HCT116 (cell line): Measurements from ENCODE around the gene PGS1. TPM values are rescaled to one million over a fixed set of nuclear protein-coding genes. Genes with fewer than 3 reads are reported as not detected.

Experiments
- ATAC-seq: fragments of 200-7000 bp; cut with Tn5 transposase; 2 replicates; pipeline ENCODE4 v1.9.1; 2020; ENCODE audit warnings: mild to moderate bottlenecking, moderate library complexity
- BruUV-seq: library from RNA; stranded (reverse); fragments of 400-500 nt; replicated peaks from 2 replicates; lab custom pipeline; 2021; lab: Mats Ljungman, UMichigan
- CTCF ChIA-PET: fragments of 300-600 bp; sonication (Branson Sonifier 250); formaldehyde crosslinking; loops from one replicate; lab custom pipeline; 2021; ENCODE audit warnings: antibody characterized with exemption; lab: Charles Lee
- POLR2A ChIA-PET: fragments of 300-600, 350-600 bp; sonication (Branson Sonifier 250); formaldehyde crosslinking; loops from one replicate; lab custom pipeline; 2021; ENCODE audit warnings: antibody characterized with exemption; lab: Charles Lee
- RAD21 ChIA-PET, 2 experiments: fragments of 300-600 bp; sonication (Branson Sonifier 250); formaldehyde crosslinking; loops; one replicate each; lab custom pipeline; 2023; ENCODE audit warnings: low total read pairs in 2 of 2; ENCODE audit not compliant: uncharacterized antibody in 2 of 2, unreplicated experiment in 2 of 2, low non-redundant PET in 1 of 2; lab: Charles Lee
- DNase-seq: peaks from one replicate; pipeline ENCODE4 v3.0.0-alpha.2; 2010; ENCODE audit warnings: low read depth, low spot score
- H2AFZ ChIP-seq: fragments of 200-600 bp; shearing (Covaris generic), sonication (generic); 2 replicates; pipeline ENCODE4 v1.6.1; 2017; ENCODE audit warnings: low read depth, mixed run types, mixed read lengths, antibody characterized with exemption, low read length; ENCODE audit not compliant: poor library complexity, severe bottlenecking
- H3K27ac ChIP-seq: 2 replicates; pipeline ENCODE4 v1.5.1; 2012; ENCODE audit warnings: low read depth, low read length
- H3K27me3 ChIP-seq: fragments of 200-600 bp; sonication (generic); 2 replicates; pipeline ENCODE4 v1.6.1; 2016; ENCODE audit warnings: mixed run types, low read length, mixed read lengths; ENCODE audit not compliant: insufficient read depth
- H3K36me3 ChIP-seq, 2 experiments: fragments of 200-500 bp in 1 of 2; fragments of 200-600 bp in 1 of 2; sonication (Bioruptor generic) in 1 of 2; sonication (generic) in 1 of 2; 2 replicates each; pipeline versions ENCODE4 v1.5.1 to v1.6.1; 2014 to 2016; ENCODE audit warnings: low read length in 2 of 2, inconsistent platforms in 1 of 2, mixed read lengths in 1 of 2, mixed run types in 1 of 2; ENCODE audit not compliant: insufficient read depth in 2 of 2, control insufficient read depth in 1 of 2
- H3K4me1 ChIP-seq, 2 experiments: fragments of 200-600 bp in 1 of 2; sonication (generic) in 1 of 2; 2 replicates each; pipeline versions ENCODE4 v1.5.1 to v1.6.1; 2012 to 2017; ENCODE audit warnings: low read length in 2 of 2, inconsistent platforms in 1 of 2, mild to moderate bottlenecking in 1 of 2, mixed read lengths in 1 of 2, mixed run types in 1 of 2, moderate library complexity in 1 of 2; ENCODE audit not compliant: insufficient read depth in 2 of 2, control insufficient read depth in 1 of 2
- H3K4me2 ChIP-seq: fragments of 200-600 bp; sonication (generic); 2 replicates; pipeline ENCODE4 v1.6.1; 2017; ENCODE audit warnings: mixed run types, low read length, mixed read lengths
- H3K4me3 ChIP-seq, 2 experiments: fragments of 200-600 bp in 1 of 2; sonication (generic) in 1 of 2; replicated peaks in 1 of 2; 2 replicates each; pipeline ENCODE4 v1.5.1; 2011 to 2016; ENCODE audit warnings: low read length in 2 of 2, control low read depth in 1 of 2, low read depth in 1 of 2, mild to moderate bottlenecking in 1 of 2, mixed read lengths in 1 of 2, mixed run types in 1 of 2
- H3K79me2 ChIP-seq: fragments of 200-600 bp; sonication (generic); 2 replicates; pipeline ENCODE4 v1.6.1; 2017; ENCODE audit warnings: mild to moderate bottlenecking, mixed run types, low read length, moderate library complexity, mixed read lengths; ENCODE audit not compliant: insufficient read depth
- H3K9ac ChIP-seq: fragments of 200-600 bp; sonication (generic); 2 replicates; pipeline ENCODE4 v1.6.1; 2016; ENCODE audit warnings: low read length, mixed read lengths
- H3K9me2 ChIP-seq: fragments of 200-600 bp; sonication (generic), shearing (Covaris generic); 2 replicates; pipeline ENCODE4 v1.6.1; 2017; ENCODE audit warnings: mixed run types, mild to moderate bottlenecking, moderate library complexity; ENCODE audit not compliant: insufficient read depth
- H3K9me3 ChIP-seq, 2 experiments: fragments of 200-500 bp in 1 of 2; fragments of 200-600 bp in 1 of 2; sonication (Bioruptor generic) in 1 of 2; sonication (generic) in 1 of 2; 2 replicates each; pipeline ENCODE4 v1.6.1; 2014 to 2017; ENCODE audit warnings: low read length in 2 of 2, mixed read lengths in 2 of 2, inconsistent platforms in 1 of 2, low read depth in 1 of 2, mild to moderate bottlenecking in 1 of 2, mixed run types in 1 of 2, moderate library complexity in 1 of 2; ENCODE audit not compliant: control insufficient read depth in 1 of 2, insufficient read depth in 1 of 2
- H4K20me1 ChIP-seq: fragments of 200-600 bp; sonication (generic), shearing (Covaris generic); 2 replicates; pipeline ENCODE4 v1.6.1; 2017; ENCODE audit warnings: mixed run types, mild to moderate bottlenecking, moderate library complexity; ENCODE audit not compliant: insufficient read depth
- ATF3 ChIP-seq: IDR thresholded peaks from 2 replicates; pipeline ENCODE4 v1.6.1; 2012
- CBX3 ChIP-seq: IDR thresholded peaks from 2 replicates; pipeline ENCODE4 v1.6.1; 2012; ENCODE audit warnings: low read depth
- CTCF ChIP-seq, 3 experiments: fragments of 200-600 bp in 1 of 3; sonication (generic) in 1 of 3; IDR thresholded peaks in 2 of 3; conservative IDR thresholded peaks in 1 of 3; 2 replicates each; pipeline ENCODE4 v1.5.1; 2012 to 2017; ENCODE audit warnings: low read depth in 2 of 3, low read length in 2 of 3, antibody characterized with exemption in 1 of 3, borderline replicate concordance in 1 of 3, control low read depth in 1 of 3, mild to moderate bottlenecking in 1 of 3, mixed read lengths in 1 of 3, mixed run types in 1 of 3, moderate library complexity in 1 of 3; ENCODE audit not compliant: insufficient read depth in 1 of 3
- ELF1 ChIP-seq: IDR thresholded peaks from 2 replicates; pipeline ENCODE4 v1.6.1; 2012; ENCODE audit warnings: low read depth, borderline replicate concordance
- EZH2phosphoT487 ChIP-seq: fragments of 200-600 bp; IDR thresholded peaks from 2 replicates; pipeline ENCODE4 v1.6.1; 2018; ENCODE audit warnings: antibody characterized with exemption, borderline replicate concordance
- MAX ChIP-seq: IDR thresholded peaks from 2 replicates; pipeline ENCODE4 v1.6.1; 2012
- POLR2A ChIP-seq: IDR thresholded peaks from 2 replicates; pipeline ENCODE4 v1.7.0; 2011; ENCODE audit warnings: borderline replicate concordance; ENCODE audit not compliant: insufficient read depth, insufficient read length; ENCODE audit errors: extremely low read depth
- POLR2AphosphoS5 ChIP-seq: IDR thresholded peaks from 2 replicates; pipeline ENCODE4 v1.6.1; 2011; ENCODE audit warnings: mild to moderate bottlenecking, low read depth, low read length, moderate library complexity
- REST ChIP-seq: IDR thresholded peaks from 2 replicates; pipeline ENCODE4 v1.6.1; 2012; ENCODE audit warnings: low read depth
- SIN3A ChIP-seq: IDR thresholded peaks from 2 replicates; pipeline ENCODE4 v1.6.1; 2012; ENCODE audit warnings: low read depth
- SRF ChIP-seq: IDR thresholded peaks from 2 replicates; pipeline ENCODE4 v1.6.1; 2012; ENCODE audit warnings: low read depth
- TCF7L2 ChIP-seq: IDR thresholded peaks from 2 replicates; pipeline ENCODE4 v1.7.0; 2011; ENCODE audit warnings: borderline replicate concordance, inconsistent platforms; ENCODE audit not compliant: insufficient read depth, insufficient read length; ENCODE audit errors: extremely low read depth
- YY1 ChIP-seq: IDR thresholded peaks from 2 replicates; pipeline ENCODE4 v1.6.1; 2011; ENCODE audit warnings: low read length, low read depth, moderate library complexity, mild to moderate bottlenecking; ENCODE audit not compliant: insufficient replicate concordance; ENCODE audit errors: extremely low read depth
- ZBTB33 ChIP-seq: IDR thresholded peaks from 2 replicates; pipeline ENCODE4 v1.6.1; 2011; ENCODE audit warnings: mild to moderate bottlenecking, low read length, moderate library complexity; ENCODE audit not compliant: insufficient replicate concordance; ENCODE audit errors: extremely low read depth
- ZFX ChIP-seq: fragments of 450-650 bp; IDR thresholded peaks from 2 replicates; pipeline ENCODE4 v1.6.1; 2017
- intact Hi-C: fragments of 100-400 bp; cut with micrococcal nuclease; formaldehyde crosslinking; loops from 2 replicates; pipeline ENCODE4 v1.10.0; 2022
- total RNA-seq: library from RNA; stranded (reverse); gene quantifications from one replicate; pipeline ENCODE4 v1.2.1, GENCODE V29; 2021; ENCODE audit not compliant: unreplicated experiment

PGS1 gene
- total RNA-seq, 1 experiment from 2014 or later: 44.4 TPM

GRCh38 chr17:78345791-78346494 lies 32.5 kb upstream of the PGS1 start:
- no peaks in the 10 kb centered on the region for H4K20me1 ChIP-seq
- H3K27ac ChIP-seq: no peak overlapping the region
- ATAC-seq: no peak
- H3K27me3 ChIP-seq: no peaks in the 10 kb centered on the region
- H3K79me2 ChIP-seq: no peaks in the 10 kb centered on the region
- no peak for DNase-seq
- no peaks in the 10 kb centered on the region for H3K9me2 ChIP-seq
- H3K9me3 ChIP-seq: no peaks in the 10 kb centered on the region
- no peak overlapping the region for H3K4me3 ChIP-seq
- ChIA-PET CTCF (interaction anchor here (1.8 kb wide), 1 partner anchor 15 kb away, joined by 9 read pairs; no protein-coding TSS in a partner anchor), POLR2A (no interaction called here), RAD21 (no interaction called here)
- BruUV-seq: no TSS peak
- H3K4me2 ChIP-seq: peak overlapping the region; percentile 33
- TF ChIP-seq ATF3 (no peak), MAX (no peak), CBX3 (no peak), EZH2phosphoT487 (no peak), REST (no peak), YY1 (no peak), CTCF (IDR thresholded peaks at IDR 0.05 in 2 of 3, conservative IDR thresholded peaks at IDR 0.05 in 1 of 3; ENCODE audit: borderline replicate concordance in 1 of 3, insufficient read depth in 1 of 3, low read depth in 2 of 3, low read length in 2 of 3) (no peak), SRF (no peak), POLR2AphosphoS5 (no peak), POLR2A (no peak), ZFX (no peak), ZBTB33 (no peak), ELF1 (no peak), SIN3A (no peak), TCF7L2 (no peak)
- no peak overlapping the region for H3K9ac ChIP-seq
- no peaks in the 10 kb centered on the region for H3K36me3 ChIP-seq
- no peak overlapping the region for H2AFZ ChIP-seq
- intact Hi-C loops: no loop called here
- H3K4me1 ChIP-seq: peaks cover 42 to 79% of the 10 kb centered on the region in 2 experiments
